A673 (cell line): ENCODE measurements around the gene AIM2.

Experiments used
- EZH2 ChIP-seq: fragments of 200-600 bp; sonication (generic); IDR thresholded peaks from 2 replicates; pipeline ENCODE4 v1.6.1; 2017; ENCODE audit warnings: borderline replicate concordance, low read depth, mild to moderate bottlenecking, mixed read lengths, antibody characterized with exemption, low read length; ENCODE audit not compliant: poor library complexity, severe bottlenecking
- TF ChIP-seq, protein P1 (sequence below): fragments of 300-800, 200-600 bp; sonication (generic); conservative IDR thresholded peaks from 2 replicates; pipeline ENCODE4 v1.5.1; 2017; ENCODE audit warnings: low read depth, mild to moderate bottlenecking, antibody characterized with exemption, low read length, moderate library complexity, mixed read lengths

DNA sequence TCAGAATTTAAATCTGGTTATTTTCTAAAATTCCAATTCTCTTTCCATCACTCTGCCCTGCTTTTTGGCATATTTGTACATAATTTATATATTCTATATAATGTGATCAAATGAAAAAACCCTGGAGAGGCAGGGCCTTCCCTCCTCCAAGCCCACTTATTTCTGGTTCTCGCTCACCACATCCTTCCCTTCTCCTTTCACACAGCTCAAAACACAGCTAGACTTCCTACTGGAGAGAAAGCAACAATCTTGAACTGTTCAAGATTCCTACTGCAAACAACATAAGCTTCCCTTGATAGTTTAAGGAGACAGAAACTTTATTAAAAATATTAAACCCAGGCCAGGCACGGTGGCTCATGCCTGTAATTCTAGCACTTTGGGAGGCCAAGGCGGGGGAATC lies 7.6 kb upstream of the AIM2 start:
- TF ChIP-seq, protein P1, sequence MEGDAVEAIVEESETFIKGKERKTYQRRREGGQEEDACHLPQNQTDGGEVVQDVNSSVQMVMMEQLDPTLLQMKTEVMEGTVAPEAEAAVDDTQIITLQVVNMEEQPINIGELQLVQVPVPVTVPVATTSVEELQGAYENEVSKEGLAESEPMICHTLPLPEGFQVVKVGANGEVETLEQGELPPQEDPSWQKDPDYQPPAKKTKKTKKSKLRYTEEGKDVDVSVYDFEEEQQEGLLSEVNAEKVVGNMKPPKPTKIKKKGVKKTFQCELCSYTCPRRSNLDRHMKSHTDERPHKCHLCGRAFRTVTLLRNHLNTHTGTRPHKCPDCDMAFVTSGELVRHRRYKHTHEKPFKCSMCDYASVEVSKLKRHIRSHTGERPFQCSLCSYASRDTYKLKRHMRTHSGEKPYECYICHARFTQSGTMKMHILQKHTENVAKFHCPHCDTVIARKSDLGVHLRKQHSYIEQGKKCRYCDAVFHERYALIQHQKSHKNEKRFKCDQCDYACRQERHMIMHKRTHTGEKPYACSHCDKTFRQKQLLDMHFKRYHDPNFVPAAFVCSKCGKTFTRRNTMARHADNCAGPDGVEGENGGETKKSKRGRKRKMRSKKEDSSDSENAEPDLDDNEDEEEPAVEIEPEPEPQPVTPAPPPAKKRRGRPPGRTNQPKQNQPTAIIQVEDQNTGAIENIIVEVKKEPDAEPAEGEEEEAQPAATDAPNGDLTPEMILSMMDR = no peak
- TF ChIP-seq EZH2 = no peak
